HL-60 (cell line): ENCODE measurements around the gene NCEH1.

Experiments used
- POLR2AphosphoS5 ChIP-seq: IDR thresholded peaks from 2 replicates; pipeline ENCODE4 v1.6.1; 2012; ENCODE audit warnings: low read depth
- TF ChIP-seq, protein P1 (sequence below): IDR thresholded peaks from one replicate; pipeline ENCODE4 v1.5.1; 2011; ENCODE audit warnings: low read length, control low read depth, inconsistent platforms; ENCODE audit not compliant: insufficient read depth
- TF ChIP-seq, protein P2 (sequence below): IDR thresholded peaks from 2 replicates; pipeline ENCODE4 v1.6.1; 2012; ENCODE audit warnings: low read depth; ENCODE audit not compliant: insufficient replicate concordance

DNA sequence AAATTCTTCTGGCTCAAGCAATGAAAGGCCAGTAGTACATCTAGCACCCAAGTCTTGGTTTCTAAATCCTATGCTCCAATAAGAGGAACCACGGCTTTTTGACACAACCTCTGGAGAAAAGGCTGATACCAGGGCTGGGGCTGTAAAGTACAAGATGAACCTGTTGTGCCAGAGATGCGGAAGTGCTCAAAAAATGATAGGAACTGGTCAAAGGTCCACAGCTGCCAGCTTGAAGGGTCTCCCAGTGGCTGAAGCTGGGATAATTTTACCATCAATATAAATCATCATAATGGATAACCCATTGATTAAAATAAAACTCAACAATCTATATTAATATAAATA is 558 bp upstream of the NCEH1 start:
- TF ChIP-seq, protein P1, sequence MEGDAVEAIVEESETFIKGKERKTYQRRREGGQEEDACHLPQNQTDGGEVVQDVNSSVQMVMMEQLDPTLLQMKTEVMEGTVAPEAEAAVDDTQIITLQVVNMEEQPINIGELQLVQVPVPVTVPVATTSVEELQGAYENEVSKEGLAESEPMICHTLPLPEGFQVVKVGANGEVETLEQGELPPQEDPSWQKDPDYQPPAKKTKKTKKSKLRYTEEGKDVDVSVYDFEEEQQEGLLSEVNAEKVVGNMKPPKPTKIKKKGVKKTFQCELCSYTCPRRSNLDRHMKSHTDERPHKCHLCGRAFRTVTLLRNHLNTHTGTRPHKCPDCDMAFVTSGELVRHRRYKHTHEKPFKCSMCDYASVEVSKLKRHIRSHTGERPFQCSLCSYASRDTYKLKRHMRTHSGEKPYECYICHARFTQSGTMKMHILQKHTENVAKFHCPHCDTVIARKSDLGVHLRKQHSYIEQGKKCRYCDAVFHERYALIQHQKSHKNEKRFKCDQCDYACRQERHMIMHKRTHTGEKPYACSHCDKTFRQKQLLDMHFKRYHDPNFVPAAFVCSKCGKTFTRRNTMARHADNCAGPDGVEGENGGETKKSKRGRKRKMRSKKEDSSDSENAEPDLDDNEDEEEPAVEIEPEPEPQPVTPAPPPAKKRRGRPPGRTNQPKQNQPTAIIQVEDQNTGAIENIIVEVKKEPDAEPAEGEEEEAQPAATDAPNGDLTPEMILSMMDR: no peak
- TF ChIP-seq POLR2AphosphoS5: no peak
- TF ChIP-seq, protein P2, sequence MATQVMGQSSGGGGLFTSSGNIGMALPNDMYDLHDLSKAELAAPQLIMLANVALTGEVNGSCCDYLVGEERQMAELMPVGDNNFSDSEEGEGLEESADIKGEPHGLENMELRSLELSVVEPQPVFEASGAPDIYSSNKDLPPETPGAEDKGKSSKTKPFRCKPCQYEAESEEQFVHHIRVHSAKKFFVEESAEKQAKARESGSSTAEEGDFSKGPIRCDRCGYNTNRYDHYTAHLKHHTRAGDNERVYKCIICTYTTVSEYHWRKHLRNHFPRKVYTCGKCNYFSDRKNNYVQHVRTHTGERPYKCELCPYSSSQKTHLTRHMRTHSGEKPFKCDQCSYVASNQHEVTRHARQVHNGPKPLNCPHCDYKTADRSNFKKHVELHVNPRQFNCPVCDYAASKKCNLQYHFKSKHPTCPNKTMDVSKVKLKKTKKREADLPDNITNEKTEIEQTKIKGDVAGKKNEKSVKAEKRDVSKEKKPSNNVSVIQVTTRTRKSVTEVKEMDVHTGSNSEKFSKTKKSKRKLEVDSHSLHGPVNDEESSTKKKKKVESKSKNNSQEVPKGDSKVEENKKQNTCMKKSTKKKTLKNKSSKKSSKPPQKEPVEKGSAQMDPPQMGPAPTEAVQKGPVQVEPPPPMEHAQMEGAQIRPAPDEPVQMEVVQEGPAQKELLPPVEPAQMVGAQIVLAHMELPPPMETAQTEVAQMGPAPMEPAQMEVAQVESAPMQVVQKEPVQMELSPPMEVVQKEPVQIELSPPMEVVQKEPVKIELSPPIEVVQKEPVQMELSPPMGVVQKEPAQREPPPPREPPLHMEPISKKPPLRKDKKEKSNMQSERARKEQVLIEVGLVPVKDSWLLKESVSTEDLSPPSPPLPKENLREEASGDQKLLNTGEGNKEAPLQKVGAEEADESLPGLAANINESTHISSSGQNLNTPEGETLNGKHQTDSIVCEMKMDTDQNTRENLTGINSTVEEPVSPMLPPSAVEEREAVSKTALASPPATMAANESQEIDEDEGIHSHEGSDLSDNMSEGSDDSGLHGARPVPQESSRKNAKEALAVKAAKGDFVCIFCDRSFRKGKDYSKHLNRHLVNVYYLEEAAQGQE: no peak
